NCI-H510A treated with DMSO at 0.1 percent for 48 hours (cell line): Measurements from ENCODE around the gene RBM47.
"Not testable (repeated sequence)": the region's sequence is repeated elsewhere in the genome, so short reads cannot be mapped to it uniquely, and the experiment has no call there.

Experiments used
- DNase-seq: peaks from one replicate; lab custom pipeline; 2025; lab: John Stamatoyannopoulos, UW

The RBM47 gene

DNA sequence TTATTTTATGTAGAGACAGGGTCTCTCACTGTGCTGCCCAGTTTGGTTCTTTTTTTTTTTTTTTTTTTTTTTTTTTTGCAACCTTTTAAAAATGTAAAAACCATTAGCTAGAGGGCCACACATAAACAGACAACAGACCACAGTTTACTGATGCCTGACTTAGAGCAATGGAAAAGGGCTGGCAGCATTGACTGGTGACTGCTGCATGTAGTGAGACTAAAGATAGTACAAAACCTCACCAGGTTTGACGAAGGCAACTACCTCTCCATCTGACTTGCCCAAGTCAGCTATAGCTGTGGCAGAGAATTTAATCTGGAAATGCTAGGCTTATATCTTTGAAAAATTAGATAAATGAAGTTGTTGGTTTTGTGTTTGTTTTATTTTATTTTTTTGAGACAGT is 102.9 kb downstream of the RBM47 start:
- no peak for DNase-seq

DNA sequence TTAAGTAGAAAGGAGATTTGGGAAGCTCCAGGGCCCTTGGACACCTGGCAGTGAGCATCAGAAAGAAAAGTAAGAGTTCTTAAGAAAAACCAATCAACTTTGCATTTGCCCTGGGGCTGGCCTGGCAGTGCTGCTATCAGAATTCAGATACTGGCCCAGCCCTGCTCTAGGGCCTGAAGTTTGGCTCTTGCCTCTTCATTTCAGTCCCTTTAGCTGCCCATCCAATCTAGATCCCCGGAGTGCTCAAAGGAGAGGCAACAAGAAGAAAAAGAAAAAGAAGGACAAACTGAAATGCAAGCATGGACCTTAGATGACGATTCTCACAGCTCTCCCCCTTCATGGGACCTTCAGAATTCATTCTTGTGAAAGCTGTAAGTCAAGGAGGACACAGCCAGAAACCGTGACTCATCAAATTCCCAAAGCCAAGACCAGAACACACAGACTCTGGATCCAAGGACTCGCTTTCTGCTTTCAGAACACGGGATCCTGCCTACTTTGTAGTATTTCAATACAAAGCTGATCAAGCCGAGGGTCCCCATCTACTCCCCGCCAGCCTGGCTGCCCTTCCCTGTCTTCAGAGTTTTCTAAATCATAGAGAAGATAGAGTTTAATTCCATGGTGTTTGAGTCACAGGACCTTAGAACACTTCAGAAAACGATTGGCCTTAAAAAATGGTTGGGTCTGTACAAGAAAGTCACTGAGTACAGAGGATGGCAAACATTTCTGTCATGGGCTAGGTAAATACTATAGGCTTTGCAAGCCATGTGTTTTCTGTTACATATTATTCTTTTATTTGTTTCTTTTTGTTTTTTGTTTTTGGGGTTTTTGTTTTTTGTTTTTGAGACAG is 103.7 kb downstream of the RBM47 start:
- DNase-seq = no peak

DNA sequence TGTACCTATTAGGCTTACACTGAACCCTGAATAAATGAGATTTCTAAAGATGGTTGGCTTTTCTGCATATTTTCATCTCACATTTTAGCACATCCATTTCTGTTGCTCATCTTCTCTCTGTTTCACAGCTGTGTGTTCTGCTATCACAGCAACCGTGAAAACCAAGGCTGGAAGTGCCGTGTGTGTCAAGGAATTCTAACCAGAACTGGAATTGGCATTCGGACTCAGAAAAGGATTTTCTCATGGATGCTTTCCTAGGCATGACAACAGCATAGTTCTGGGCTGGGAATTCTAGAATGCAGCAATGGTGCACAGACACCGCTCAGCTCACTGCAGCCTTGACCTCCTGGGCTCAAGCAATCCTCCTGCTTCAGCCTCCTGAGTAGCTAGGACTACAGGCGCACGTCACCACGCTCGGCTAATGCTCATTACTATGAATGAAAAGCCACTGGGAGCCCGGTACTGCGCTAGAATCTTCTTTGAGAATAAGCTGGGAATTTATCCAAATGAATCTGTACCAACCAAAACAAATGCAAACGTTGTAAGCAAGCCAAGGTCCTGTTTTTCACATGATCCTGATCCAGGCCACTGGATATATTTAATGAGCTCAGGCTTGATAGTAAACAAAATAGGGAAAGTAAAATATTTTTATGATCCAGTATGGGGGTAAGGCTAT is 105.2 kb downstream of the RBM47 start:
- DNase-seq = no peak

DNA sequence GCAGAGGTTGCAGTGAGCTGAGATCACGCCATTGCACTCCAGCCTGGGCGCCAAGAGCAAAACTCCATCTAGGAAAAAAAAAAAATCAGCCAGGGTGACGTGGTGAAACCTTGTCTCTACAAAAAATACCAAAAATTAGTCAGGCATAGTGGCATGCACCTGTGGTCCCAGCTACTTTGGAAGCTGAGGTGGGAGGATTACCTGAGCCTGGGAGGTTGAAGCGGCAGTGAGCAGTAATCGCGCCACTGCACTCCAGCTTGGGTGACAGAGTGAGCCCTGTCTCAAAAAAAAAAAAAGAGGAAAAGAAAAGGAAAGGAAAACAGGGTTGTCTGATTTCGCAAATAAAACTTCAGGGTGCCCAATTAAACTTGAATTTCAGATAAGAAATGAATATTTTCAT is 106.1 kb downstream of the RBM47 start:
- DNase-seq = no peak

DNA sequence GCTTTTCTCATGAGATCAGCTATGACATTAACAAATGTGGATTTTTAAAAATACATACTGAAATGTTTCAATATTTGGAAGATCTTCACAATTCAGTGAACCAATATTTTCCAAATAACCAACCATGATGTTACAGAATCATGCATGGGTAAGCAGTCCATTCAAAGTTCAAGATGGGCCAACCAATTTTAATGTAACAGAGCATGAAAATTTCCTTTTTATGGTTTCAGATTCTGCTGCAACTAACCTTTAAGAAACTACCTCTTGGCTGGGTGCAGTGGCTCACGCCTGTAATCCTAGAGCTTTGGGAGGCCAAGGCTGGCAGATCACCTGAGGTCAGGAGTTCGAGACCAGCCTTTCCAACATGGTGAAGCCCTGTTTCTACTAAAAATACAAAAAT is 107.7 kb downstream of the RBM47 start:
- DNase-seq = no peak

DNA sequence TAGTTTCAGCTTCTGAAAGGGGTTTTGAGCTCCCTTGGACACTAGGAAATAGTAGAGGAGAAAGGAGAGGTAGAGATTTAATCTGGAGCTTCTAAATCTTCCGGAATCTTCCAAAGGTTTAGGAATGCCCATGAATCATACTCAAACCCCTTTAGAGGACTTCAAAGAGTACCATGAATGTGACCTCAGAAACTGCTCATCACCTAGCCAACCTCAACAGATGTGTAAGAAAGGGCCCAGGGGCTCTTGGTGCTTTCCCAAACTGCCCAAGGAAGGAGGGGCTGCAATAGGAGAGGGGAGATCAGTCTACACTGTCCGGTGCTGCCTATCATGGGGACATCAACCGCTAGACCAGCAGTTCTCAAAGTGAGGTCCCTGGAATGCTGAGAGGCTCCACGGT is 109.1 kb downstream of the RBM47 start:
- no peak for DNase-seq

DNA sequence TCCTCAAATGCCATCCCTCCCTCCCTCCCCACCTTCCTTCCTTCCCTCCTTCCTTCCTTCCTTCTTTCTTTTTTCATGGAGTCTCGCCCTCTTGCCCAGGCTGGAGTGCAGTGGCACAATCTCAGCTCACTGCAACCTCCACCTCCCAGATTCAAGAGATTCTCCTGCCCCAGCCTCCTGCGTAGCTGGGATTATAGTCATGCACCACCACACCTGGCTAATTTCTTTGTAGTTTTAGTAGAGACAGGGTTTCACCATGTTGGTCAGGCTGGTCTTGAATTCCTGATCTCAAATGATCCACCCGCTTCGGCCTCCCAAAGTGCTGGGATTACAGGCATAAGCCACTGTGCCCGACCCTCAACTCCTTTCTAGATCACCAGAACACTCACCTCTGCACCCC is 112.6 kb downstream of the RBM47 start:
- not testable (repeated sequence) for DNase-seq

DNA sequence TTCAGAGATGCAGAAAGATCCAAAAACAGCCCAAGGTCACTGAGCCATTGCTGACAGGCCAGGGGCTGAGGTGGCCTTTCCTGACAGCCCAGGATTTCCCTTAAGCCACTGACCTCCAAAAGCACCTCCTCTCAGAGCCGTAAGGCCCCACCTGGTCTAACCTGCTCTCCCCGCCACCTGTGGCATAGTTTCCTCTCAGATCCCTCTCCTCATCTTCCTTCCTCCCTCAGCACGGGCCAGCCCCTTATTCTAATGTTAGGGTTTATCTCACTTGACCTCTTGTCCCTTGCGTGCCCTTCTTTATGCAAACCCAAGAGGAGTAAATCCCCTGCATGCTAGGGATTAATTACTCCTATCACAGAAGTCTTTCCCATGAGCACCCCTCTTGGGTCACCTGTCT is 113.0 kb downstream of the RBM47 start:
- no peak for DNase-seq

DNA sequence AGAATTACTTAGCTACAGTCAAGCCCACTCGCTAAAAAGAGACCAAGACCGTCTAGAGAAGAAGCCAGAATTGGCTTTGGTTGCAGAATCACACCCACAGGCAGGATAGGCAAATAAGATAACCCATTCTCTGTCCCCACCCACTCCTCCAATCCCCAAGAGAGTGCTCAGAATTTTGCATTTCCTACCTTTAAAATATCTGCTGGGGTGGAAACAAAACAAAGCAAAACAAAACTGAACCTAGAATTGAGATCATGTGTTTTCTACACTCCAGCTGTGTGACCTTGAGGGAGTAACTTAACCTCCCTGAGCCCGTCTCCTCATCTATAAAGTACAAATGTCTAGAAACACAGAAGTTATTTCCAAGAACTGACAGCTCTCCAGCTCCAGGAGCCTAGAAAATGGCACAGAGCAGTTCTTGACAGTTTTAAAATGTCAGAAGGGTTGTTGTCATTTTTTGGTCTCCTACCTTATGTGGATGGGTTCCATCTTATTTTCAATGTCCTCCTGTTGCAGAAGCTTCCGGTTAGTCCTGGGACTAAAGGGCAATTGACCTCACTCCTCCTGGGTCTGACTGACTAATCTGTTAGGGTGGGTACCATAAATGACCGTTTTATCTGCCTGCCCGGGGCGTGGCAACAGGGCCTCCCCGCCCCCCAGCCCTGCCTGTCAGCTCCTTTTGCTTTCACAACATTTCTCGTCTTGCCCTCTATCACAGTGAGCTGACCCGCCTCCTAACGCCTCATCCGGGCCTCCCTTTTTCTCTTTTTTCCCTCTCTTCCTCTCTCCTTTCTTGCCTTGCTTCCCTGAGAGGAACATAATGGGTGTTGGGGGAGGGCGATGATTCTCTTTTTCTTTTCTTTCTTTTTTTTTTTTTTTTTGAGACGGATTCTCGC is 114.0 kb downstream of the RBM47 start:
- no peak for DNase-seq

DNA sequence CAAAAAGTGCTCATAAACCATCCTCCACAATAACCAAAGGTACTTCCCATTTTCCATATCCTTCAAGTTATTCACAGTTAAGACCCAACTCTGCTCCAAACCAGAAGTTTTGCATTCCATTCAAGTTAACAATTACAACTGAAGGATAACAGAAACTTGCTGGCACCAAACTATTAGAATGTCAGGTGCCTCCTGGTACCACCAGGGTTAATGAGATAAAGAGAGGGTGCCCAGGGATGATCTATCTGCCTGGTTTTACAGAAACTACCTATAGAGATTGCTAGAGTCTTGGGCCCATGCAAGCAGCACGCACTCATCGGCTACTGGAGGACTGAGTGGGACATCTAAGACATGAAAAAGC is 114.6 kb downstream of the RBM47 start:
- no peak for DNase-seq

DNA sequence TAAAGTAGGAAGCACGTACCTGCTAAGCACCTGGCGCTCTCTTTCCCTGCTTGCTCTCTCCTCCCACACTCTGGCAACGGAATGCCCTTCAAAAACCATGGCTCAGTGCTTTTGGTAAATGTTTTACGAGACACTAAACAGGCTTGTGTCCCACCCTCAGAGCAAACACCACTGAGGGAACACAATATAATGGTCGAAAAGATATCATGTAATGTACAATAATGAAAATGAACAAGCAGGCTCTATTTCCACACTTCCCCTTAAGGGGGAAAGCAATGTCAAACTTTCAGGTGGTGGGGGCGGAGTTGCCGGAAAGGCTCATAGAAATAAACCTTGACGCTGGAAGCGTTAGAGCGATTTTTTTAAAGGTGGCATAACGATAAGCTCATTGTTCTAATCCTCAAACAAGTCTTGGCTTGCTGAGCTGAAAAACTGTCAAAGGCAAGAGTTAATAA is 115.1 kb downstream of the RBM47 start:
- DNase-seq = peak; percentile 85

DNA sequence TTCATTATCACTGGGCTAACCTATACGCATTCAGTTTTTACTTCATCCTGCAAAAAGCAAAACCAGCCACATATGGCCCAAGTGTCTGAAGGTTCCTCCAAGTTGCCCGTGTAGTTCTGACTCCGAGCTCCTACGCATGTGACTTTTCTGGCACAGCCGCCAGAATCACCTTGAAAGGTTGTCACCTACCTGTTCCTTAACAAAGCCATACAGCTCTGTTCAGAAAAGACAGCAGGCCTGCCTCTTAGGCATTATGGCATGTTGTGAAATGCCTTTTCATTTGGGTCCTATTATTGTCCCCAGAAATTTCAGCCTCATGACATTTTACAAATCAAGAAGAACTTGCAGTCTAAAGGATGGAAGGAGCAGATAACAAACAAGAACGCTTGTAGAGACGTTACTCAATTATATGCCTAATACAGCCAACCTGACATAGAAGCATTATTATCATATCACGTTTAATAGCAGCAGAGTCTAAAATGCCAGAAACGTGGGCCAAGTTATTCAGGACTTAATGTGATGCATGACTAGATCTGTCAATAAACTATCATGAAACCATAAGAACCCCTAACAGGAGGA is 118.5 kb downstream of the RBM47 start:
- no peak for DNase-seq

DNA sequence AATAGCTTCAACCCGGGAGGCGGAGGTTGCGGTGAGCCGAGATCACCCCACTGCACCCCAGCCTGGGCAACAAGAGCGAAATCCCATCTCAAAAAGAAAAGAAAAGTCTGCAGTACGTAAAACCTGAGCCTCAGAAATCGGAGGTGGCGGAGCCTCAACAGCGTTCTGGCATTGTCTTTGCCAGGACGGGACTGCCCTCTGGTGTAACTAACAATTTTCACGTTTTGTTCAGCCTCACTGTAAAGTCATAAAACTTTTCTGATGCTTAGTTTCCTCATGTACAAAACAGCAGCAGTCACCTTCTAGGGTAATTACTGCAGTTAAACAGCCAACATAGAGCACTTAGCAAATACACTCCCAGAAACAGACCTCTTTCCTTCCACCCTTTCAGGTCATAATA is 121.7 kb downstream of the RBM47 start:
- DNase-seq = peak; percentile 28

DNA sequence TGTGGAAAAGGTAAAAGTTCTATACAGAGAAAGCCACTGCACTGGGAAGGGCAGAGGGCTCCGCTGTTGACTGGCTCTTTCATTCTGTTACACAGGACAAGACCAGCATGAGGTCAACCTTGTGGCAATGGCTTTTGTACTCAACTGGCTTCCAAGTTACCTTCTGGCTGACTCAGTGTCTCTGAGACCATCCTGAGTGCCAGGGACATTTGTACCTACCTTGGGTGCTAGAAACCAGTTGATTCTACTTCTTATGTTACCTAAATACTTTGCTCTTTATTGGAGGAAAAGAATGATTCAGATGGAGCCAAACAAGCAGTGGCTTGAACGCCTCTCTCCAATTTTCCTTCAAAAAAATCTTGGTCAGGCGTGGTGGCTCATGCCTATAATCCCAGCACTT is 123.2 kb downstream of the RBM47 start:
- no peak for DNase-seq

DNA sequence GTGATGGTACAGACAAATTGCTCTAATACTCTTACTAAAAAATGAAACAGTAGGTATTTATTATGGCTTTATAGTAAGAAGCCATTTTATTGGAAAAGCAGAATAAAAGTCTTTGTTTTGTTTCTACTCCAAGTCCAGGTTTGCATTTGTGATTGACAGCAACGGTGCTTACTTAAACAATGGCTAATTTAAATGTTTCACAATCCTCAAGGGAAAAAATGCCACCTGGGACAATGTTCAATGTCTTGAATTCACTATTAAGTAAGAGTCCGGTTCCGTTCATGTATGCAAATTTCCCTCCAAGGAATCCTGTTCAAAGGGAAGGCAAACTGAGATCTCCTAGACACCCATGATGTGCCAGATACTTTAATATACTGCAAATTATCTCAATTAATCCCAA is 123.6 kb downstream of the RBM47 start:
- DNase-seq = no peak

DNA sequence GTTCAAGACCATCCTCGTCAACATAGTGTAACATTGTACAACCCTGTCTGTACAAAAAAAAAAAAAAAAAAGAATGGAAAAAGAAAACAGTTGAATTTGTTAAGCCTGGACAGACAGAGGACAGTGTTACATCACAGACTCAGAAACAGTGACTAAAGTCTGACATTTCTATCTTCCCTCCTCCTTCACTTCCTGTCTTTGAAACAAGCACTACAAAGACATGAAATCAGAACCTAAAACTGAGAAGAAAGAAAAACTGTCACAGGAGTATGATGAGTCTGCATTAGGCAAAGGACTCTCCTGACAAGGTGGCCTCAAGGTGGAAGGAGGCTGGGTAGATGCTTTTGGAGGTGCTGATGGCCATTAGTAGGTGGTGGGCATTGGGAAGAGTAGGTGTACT is 126.7 kb downstream of the RBM47 start:
- no peak for DNase-seq

DNA sequence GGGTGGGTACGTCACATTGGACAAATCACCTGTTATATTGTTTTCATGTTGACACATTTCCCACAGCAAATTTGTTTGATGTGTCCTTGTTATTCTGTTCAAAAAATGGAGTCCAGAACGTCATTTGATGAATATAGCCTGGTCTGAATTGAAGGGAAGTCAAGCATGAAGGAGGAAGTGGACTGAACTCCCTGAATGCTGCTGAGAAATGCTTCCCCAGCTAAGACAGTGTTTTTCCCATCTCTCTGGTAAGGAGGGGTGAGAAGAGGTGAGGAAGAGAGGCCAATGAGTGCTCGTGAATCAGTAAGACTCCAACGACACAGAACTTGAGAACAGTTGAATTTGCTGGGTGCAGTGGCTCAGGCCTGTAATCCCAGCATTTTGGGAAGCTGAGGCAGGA is 127.4 kb downstream of the RBM47 start:
- no peak for DNase-seq

DNA sequence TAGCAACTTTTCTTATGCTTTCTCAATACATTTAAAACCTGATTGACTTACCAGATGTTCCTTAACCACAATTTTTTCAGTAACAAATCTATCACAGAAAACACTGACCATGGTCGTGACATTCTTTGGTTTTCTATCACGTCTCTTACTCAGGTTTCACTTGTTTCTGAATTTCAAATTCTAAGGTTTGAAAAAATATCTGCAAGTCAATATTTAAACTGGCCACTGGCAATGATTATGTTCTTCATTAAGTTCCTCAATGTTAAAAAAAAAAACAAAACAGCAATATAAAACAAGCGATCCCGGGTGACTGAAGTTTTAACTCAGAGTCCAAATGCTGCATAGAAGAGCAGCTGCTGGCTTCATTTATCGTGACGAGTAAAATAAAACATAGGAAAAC is 128.9 kb downstream of the RBM47 start:
- no peak for DNase-seq

DNA sequence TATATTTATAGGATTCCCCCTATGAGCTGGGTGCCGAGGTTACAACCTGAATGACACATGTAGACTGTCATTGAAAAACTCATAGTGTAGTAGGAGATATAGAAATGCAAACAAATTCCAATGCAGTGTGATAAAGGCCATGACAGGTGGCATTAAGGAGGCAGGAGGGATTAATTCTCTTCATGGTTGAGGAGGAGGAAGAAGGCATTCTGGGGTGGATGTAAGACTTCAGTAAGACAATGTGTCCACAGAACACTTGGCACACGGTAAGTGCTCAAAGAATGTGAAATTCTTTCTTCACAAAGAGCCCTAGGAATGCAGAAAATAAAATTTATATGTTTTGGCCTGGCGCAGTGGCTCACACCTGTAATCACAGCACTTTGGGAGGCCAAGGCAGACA is 136.5 kb downstream of the RBM47 start:
- DNase-seq = no peak

DNA sequence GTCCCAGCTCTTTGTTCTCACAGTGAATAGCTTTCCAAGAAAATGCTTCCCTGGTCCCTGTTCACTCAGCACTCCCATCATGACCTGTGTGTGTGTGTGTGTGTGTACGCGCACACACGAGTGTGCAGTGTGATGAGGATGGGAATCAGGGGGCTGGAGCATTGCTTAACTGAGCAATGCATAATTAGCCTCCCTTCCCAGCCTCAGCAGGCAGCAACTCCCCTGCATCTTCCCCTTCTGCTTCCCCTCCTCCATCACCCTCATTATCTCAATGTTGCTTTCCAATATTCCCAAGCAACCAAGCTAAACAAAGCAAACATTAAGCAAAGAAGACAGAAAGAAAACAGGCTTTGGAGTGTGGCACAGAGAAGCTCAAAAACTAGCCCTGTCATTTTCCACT is 137.0 kb downstream of the RBM47 start:
- DNase-seq = no peak

DNA sequence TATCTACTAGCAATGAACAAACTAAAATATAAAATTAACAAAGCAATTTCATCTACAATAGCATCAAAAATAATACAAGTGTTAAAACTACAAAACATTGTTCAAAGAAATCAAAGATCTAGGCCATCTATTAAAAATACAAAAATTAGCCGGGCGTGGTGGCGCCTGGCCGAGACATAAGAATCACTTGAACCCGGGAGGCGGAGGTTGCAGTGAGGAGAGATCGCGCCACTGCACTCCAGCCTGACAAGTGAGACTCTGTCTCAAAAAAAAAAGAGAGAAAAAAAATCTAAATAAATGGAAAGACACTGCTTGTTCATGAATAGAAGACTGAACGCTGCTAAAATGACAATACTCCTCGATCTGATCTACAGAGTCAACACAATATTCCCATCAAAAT is 139.2 kb downstream of the RBM47 start:
- DNase-seq = no peak

DNA sequence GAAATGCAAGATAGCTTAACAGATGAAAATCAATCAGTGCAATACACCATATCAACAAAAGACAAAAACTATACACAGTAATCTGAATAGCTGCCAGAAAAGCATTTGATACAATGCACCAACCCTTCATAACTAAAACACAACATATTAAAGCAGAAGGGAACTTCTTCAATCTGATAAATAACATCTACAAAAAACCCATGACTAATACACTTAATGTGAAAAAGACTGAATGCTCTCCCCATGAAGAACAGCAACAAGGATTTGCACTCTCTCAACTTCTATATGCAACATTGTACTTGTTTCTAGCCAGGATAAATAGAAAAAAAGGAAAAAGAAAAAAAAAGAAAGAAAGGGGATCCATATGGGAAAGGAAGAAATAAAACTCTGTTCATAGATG is 139.7 kb downstream of the RBM47 start:
- DNase-seq = no peak
